AG04449 (cell line): ENCODE data around the gene KLKB1.
A peak's percentile ranks its signal among the peaks of the same experiment; 100 is the strongest.

Source experiments
- CTCF ChIA-PET: fragments of 350-600 bp; formaldehyde crosslinking; extraction: SDS; loops from one replicate; lab custom pipeline; 2021; ENCODE audit warnings: antibody characterized with exemption; lab: Yijun Ruan, JAX
- POLR2A ChIA-PET: fragments of 400-600, 350-600 bp; formaldehyde crosslinking; extraction: SDS; loops from one replicate; lab custom pipeline; 2020; ENCODE audit warnings: antibody characterized with exemption, inconsistent platforms; lab: Yijun Ruan, JAX
- DNase-seq: peaks from one replicate; pipeline ENCODE4 v3.0.0-alpha.2; 2010; ENCODE audit warnings: low read depth, low spot score
- H3K4me3 ChIP-seq: 2 replicates; pipeline ENCODE4 v1.5.1; 2011; ENCODE audit warnings: low read depth, mild to moderate bottlenecking, control low read depth, low read length
- TF ChIP-seq, protein P1 (sequence below): IDR thresholded peaks from one replicate; pipeline ENCODE4 v1.5.1; 2011; ENCODE audit warnings: mild to moderate bottlenecking, moderate library complexity, low read length, control low read depth, inconsistent platforms; ENCODE audit not compliant: insufficient read depth; ENCODE audit errors: missing control alignments

KLKB1 gene

DNA sequence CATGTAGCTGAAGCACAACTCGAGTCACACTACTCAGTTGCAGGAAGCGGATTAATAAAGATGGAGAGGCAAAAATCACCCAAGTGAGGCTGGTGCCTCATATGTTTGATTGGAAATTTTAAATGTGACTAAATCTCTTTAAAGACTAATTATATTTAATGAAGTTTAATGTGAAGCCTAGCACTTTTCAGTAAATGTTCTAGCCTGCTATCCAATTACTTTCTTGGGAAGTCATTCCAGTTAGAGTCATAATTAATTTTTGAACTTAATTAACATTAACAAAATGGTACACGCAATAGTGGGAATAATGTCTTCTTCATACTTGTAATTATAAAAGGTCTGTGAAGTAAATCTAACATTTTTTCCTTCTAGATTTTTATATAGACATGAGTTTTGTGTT lies 59.3 kb downstream of the KLKB1 start:
- CTCF ChIA-PET = no interaction called here
- TF ChIP-seq, protein P1, sequence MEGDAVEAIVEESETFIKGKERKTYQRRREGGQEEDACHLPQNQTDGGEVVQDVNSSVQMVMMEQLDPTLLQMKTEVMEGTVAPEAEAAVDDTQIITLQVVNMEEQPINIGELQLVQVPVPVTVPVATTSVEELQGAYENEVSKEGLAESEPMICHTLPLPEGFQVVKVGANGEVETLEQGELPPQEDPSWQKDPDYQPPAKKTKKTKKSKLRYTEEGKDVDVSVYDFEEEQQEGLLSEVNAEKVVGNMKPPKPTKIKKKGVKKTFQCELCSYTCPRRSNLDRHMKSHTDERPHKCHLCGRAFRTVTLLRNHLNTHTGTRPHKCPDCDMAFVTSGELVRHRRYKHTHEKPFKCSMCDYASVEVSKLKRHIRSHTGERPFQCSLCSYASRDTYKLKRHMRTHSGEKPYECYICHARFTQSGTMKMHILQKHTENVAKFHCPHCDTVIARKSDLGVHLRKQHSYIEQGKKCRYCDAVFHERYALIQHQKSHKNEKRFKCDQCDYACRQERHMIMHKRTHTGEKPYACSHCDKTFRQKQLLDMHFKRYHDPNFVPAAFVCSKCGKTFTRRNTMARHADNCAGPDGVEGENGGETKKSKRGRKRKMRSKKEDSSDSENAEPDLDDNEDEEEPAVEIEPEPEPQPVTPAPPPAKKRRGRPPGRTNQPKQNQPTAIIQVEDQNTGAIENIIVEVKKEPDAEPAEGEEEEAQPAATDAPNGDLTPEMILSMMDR = no peak
- no peak overlapping the region for H3K4me3 ChIP-seq
- POLR2A ChIA-PET = no interaction called here
- DNase-seq = no peak

DNA sequence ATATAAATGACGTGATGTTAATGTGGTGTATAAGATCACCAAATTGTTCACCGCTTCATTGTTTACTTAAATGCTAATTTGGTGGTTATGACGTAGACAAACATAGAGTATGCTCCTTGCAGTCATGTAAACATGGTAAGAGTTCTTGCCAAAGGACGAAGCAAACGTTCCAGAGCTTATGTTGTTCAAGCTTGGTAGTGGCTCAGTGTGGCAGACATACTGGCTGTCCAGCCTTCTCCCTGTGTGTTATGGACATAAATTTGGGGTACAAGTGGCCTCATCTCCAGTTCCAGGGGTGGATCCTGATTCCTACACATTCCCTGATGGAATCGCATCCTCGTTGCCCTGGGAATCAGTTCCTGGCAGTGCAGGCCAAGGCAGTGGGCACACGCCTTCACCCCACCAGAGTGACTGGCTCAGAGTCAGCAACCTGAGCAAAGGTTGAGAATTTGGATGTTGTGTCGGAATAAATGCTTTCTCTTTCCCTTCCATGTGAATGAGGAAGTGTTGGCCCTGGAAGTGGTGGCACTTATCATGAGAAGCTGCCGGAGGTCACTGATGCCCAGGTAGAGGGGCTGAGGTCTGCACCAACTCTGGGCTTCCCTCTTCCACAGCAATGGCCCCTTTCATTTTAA lies 64.1 kb downstream of the KLKB1 start:
- DNase-seq = no peak
- no peak overlapping the region for H3K4me3 ChIP-seq
- ChIA-PET CTCF (interaction anchor here (1.0 kb wide), 1 partner anchor 296 kb away, joined by 3 read pairs; no protein-coding TSS in a partner anchor), POLR2A (interaction anchor here (0.5 kb wide), 1 partner anchor 12 kb away, joined by 4 read pairs; no protein-coding TSS in a partner anchor)
- TF ChIP-seq, protein P1 = no peak

DNA sequence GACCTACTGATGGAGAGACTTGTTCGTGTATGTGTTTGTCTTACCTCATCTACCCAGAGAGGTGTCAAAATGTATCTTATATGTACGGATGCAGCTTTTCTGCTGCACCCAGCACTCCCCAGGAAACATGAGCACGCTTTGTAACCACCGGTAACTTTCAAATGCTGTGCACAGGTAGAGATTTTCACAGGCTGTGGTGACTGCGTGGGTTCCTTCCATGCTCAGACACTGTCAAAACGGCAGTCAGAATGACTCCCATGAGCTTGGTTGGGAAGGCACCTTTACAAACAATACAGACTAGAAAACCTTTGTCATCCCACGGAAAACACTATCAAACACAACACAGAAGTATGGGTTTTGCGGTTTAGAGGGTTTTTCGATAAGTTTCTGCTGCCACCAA lies 66.9 kb downstream of the KLKB1 start:
- TF ChIP-seq, protein P1 = no peak
- ChIA-PET POLR2A (no interaction called here), CTCF (interaction anchor here (2.3 kb wide), 1 partner anchor 14 kb away, joined by 7 read pairs; no protein-coding TSS in a partner anchor)
- no peak overlapping the region for H3K4me3 ChIP-seq
- no peak for DNase-seq

DNA sequence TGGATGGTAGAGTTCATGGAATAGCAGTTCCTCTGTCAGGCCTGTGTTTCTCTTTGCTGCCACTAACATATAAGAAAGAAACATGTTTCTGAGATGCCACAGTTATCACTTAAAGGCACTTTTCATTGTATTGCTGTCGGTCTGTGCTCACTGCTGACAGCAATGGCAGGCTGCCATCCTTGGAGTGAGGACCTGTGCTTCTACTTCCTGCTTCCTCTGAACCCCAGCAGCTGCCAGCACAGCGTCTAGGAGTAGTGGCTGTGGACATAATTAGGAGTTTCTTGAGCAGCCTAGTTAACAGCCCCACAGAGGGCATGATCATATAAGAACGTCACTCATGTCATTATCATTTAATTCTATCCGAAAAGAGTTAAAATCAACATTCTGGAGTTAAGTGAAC lies 69.2 kb downstream of the KLKB1 start:
- no peak for DNase-seq
- TF ChIP-seq, protein P1 = no peak
- POLR2A ChIA-PET = no interaction called here
- no peak overlapping the region for H3K4me3 ChIP-seq
- CTCF ChIA-PET = interaction anchor here (0.7 to 4.7 kb wide), 8 partner anchors 9 to 300 kb away, joined by 3 to 47 read pairs (median 4); partner anchors contain the start of gene CYP4V2

DNA sequence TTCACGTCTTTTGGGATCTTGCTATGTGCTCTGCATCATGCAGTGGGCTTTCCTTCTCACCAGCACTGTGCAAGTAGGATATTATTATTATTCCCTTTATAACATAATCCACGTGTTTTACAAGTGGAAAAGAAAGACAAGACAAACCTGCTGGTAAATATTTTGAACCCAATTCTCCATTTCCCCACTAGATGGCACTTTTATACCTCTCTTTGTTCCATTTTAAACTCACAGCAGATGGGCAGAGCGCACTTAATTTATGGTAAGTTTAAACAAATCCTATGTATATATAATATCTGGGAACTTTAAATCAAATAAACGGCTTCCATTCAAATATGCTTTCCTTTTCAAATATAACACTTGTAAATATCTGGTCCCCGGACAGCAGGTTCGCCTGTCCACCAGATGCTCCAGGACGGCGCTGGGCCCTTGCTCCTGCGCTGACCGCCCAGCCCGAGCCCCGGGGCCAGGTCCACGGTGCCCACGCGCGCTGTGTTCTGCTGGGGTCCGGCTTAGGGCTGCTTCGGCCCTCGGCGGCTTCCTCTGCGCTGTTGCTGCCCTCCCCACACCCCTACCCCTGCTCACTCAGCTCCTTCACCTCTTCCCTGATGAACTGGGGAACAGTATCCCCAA lies 69.8 kb downstream of the KLKB1 start:
- TF ChIP-seq, protein P1 = peak; percentile 42
- peak overlapping the region; percentile 8 for H3K4me3 ChIP-seq
- POLR2A ChIA-PET = no interaction called here
- CTCF ChIA-PET = interaction anchor here (0.7 to 4.7 kb wide), 9 partner anchors 9 to 300 kb away, joined by 3 to 47 read pairs (median 3); partner anchors contain the start of gene CYP4V2
- peak; percentile 9 for DNase-seq

DNA sequence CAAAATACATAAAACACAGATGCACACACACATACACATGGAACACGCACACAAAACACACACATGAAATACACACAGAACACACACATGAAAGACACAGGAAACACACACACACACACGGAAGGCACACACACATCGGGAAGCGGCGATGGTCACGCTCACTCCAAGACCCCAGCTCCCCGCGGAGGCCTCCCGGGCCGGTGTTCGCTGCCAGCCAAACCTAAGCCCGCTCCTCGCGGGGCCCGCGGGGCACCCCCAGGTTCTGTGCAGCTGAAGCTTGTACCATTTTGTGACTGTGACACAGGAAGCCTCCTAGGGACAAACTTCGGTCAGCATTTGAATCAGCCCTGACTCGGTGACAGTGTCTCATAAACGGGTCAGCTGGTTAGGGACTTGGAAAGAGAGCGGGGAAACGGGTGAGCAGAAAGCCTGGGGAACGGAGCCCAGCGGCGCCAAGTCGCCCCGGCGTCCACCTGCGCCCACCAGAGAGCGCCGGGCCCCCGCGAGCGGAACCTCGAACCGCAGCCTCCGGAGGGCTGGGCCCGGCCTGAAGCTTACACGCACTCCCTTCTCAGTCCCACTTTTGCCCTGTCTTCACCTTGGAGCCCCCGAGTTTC lies 70.8 kb downstream of the KLKB1 start:
- H3K4me3 ChIP-seq = no peak overlapping the region

More for the DNA sequence above, 70.8 kb downstream of the KLKB1 start:
- no peak for DNase-seq
- ChIA-PET POLR2A (no interaction called here), CTCF (interaction anchor here (1.0 to 4.7 kb wide), 3 partner anchors 10 to 288 kb away, joined by 3 to 47 read pairs (median 5); no protein-coding TSS in a partner anchor)
- TF ChIP-seq, protein P1 = no peak
